ENCODE data around the gene TUT4.

The TUT4 gene

DNA sequence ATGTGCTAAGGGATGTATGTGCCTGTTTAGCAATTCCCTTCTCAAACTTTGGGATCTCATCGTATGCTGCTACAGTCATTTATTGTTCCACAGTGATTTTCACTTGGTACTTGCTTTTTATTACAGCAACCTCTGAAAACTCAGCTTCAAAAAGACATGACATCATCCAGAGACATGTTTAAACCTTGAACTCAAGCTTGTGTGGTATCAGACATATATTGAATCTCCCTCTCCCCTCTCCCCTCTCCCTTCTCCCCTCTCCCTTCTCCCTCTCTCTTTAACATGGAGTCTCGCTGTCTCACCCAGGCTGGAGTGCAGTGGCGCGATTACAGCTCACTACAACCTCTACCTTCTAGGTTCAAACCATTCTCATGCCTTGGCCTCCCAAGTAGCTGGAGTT is 19.5 kb upstream of the TUT4 start:
- no peak for DNase-seq

DNA sequence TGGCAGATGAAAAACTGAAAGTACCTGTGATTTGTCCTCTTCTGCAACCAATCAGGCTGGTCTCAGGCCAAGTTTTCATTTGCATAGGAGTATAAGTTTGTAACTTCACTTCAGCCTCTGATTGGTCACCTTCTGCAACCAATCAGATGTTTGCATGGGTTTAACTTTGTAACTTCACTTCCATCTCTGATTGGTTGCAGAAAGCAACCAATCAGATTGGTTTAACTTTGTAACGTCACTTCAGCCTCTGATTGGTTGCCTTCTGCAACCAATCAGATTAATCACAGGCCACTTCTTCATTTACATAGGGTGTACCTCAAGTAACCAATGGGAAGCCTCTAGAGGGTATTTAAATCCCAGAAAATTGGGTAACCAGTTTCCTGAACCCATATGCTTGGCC is 18.9 kb upstream of the TUT4 start:
- no peak for DNase-seq

DNA sequence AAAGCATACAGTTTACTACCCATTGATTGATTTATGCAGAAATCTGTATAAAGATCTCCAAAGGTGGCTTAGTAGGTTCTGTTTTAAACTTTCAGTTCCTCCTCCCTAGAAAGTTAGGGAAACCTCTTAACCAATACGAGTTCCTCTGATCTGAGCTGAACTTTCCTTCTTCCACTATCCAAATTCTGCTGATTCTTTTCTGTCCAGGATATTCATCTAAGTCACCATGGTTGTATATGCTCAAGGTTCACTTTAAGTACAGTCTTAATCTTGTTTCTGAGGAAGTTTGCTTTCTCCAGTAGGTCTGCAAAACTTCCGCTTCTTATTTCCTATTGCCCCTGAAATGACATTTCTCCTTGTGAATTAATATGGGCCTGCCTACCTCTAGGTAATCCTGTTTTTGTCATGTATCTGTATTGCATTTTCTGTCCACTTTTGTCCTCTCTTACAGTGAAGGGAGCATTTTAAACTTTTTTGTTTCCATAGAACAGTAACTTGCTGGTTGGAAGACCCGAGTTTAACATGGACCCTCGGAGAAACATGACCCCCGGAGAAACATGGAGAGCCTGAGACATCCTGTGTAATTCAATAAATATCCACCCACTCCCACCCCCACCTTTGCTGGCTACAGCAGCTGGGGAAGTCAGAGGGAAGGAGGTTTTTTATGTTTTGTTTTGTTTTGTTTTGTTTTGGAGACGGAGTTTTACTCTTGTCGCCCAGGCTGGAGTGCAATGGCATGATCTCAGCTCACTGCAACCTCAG is 16.7 kb upstream of the TUT4 start:
- DNase-seq = no peak

DNA sequence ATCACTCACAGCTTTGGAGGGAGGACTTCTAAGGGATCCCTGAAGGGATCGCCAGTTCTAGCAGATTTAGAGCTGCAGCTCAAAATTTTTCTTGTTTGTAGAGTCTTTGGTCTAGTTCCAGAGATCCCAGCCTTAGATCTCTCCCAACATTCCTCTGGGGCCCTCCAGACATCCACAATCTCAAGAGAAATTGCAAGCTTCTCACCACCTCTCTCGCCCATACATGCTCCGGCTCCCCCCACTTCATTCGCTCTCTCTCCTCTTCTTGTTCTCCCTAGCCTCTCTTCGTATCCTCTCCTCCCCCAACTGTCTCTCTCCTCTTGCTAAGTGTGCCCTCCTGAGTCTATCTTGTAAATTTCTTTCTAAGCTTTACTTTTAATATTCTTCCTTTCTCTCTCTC is 15.1 kb upstream of the TUT4 start:
- DNase-seq = no peak

DNA sequence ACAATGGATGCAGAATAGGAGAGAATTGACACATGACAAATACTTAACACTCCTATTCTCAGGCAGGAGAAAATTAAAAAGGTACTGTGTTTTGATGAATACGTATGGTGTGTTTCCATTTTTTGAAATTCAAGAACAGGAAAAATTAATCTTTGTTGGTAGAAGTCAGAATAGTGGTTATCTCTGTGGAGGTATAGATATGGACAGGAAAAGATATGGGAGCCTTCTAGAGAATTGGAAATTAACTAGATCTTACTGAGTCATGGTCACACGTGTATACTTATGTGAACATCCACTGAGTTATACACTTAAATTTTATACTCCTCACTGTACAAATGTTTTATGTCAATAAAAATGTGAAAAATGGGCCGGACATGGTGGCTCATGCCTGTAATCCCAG is 9.9 kb upstream of the TUT4 start:
- no peak for DNase-seq

DNA sequence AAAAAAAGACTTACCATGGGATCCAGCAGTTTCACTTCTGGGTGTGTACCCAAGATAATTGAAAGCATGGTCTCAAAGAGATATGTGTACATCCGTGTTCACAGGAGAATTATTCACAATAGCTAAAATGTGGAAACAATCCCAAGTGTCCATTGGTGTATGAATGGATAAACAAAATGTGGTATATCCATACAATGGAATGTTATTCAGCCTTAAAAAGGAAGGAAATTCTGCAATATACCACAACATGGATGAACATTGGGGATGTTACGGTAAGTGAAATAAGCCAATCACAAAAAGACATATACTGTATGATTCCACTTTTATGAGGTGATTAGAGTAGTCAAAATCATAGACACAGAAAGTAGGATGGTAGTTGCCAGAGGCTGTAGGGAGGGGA is 7.0 kb upstream of the TUT4 start:
- no peak for DNase-seq

DNA sequence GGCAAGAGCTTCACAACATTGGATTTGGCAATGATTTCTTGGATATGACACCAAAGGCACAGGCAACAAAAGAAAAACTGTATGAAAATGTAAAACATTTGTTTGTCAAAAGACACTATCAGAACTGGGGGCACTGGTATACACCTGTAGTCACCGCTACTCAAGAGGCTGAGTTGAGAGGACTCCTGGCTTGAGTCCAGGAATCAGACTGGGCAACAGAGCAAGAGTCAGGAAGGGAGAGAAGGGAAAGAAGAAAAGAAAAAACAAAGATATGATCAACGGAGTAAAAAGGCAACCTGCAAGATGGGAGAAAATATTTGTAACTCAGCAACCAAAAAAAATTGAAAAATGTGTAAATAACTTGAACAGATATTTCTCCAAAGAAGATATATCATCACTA is 6.0 kb upstream of the TUT4 start:
- DNase-seq = no peak

DNA sequence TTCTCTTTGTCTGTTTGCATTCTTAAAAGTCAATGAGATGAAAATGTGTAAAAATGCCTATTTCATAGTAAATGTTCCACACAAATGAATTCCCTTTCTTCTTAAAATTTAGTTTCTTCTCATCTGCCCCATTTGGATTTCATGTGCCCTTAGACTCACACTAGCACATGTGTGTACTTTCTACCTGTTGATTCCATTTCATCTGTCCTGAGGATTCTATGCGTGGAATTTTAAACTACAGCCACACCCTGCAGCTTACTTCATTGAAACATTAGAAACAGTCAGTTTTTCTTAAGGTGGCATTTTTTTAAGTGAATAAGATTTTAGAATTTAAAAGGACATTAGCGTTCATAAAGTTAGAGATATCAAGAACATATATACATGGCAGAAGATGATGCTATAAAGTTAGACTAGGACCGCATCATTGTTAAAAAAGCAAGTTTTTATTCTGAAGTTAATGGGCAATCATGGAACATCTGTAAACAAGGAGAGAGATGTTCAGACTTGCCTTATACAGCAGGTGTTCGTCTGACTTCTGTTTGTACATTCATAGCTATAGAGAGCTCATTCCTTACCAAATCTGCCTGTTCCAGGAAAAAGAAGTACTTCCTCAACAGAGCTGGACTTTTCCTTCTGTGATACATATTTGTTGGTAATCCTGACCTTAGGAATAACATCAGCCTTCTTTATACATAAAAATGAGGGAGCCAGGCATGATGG is 3.9 kb upstream of the TUT4 start:
- DNase-seq = no peak

DNA sequence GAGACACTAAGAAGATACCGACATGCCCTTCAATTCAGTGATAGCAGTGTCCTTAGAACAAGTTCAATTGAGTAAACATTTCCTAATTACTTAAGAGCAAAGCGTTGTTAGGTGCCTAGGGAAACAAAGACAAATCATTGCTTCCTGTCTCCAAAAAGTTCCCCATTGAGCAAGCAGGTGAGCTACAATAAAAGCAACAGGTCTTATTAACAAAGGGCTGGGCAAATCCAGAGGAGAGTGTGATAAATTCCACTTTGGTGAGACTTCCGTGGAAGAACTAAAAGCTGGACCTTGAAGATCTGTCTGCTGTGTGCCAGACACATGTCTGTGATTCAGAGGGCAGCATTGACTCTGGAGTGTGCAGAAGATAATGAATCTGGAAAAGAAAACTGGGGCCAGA is 1.9 kb upstream of the TUT4 start:
- DNase-seq = no peak

DNA sequence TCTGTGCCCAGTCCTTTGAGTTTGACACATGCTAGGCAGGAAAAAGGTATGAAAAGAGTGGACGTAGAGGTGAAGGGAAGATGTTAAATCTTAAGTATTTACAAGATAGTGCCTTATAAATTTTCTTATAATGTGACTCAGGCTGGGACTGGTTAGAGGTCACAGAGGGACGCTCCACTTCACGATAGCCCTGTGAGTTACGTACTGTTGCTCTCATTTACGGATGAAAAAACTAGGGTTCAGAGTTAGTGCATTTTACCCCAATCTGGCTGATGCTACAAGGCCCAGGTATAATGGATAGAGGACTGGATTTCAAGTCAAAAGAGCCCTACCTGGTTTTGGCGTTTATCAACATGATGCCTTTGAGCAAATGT is 1.4 kb upstream of the TUT4 start:
- no peak for DNase-seq

DNA sequence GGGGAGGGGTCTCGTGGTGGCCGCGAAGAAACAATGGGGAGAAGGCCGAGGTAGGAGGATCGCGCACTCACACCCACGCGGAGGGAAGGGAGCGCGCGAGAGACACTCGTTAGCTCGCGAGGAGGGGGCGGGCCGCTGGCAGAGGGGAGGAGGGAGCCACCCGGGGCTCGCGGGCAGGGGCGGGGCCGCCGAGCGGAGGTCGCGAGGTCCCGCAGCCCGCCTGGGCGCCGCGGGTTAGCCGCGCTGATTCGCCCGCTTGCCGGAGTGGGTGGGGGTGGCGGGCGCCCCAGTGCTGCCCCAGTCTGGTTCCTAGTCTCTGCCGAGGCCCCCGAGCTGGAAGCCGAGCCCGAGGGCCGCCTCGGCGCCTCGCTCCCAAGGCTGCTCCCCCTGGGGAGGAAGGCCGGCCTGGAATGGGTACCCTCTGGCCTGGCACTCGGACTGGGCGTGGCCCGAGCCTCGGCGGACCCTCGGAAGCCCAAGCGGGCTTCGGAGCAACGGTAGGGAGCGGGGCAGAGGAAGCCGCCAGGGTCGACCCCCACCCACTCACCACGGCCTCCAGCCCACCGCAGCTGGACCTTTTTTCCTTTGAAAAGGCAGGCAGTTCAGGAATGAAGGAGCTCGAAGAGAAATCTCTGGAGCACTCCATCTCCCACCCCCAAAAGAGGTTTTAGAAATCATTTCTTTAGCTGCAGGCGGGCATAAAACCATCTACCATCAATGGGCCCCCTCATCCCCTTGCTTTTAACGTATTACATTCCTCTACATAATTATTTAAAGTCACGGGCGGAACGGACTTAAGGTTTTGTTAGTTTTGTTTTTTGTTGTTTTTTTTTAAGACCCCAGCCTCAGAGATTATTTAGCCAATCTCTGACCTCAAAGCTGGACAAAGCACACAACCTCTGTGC is 722 bp upstream of the TUT4 start:
- DNase-seq = peak; percentile 86

DNA sequence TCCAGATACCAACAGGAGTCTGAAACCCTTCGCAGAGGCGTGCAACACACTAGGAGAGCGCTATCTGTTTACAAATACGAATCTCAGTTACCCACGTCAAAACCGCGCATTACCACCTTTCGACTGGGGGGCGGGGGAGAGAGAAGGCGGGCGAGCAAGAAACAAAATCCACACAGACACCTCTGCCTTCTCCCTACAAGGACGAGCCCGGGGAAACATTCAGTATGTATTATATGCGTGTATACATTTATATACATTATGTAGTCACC is 722 bp downstream of the TUT4 start:
- peak; percentile 54 for DNase-seq

DNA sequence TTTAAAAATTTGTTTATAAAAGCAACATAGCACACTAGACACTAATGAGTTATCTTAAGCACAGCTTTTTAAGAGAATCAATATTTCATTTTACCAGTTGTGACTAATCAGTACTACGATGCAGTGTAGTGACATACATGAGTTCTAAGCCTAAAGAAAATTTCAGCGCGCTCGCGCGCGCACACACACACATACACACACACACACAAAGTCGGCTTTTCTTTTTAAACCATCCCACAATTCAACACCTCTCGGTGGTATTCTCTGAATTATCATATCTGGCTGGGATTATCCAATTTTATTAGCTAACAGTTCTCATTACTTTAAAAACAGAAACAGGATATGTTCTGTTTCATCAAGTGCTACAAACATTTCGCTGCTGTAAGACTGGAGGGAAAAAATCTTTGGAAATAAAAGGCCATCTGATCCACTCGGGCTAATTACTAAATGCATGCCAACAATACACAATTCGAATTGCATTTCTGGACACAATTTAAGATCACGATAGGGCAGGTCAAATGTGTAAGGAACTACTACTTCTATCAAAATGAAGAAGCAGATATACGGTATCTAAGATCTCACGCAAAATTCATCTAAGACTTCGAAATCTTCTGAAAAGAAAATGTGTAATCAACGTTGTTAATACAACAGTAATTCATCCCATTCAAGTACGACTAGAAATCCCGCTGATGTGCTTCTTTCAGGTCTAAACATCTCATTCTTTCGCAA is 1.2 kb downstream of the TUT4 start:
- DNase-seq = peak; percentile 35

DNA sequence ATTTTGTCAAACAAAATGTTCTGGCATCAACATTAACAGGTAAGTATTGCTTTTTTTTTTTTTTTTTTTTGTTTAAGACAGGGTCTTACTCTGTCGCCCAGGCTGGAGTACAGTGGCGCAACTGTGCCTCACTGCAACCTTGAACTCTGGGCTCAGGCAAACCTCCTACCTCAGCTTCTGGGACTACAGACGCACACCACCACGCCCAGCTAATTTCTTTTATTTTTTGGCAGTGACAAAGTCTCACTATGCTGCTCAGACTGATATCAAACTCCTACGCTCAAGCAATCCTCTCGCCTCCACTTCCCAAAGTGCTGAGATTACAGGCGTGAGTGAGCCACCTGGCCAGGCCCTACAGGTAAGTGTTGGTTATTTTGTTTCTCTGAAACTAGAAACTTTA is 2.4 kb downstream of the TUT4 start:
- DNase-seq = no peak

DNA sequence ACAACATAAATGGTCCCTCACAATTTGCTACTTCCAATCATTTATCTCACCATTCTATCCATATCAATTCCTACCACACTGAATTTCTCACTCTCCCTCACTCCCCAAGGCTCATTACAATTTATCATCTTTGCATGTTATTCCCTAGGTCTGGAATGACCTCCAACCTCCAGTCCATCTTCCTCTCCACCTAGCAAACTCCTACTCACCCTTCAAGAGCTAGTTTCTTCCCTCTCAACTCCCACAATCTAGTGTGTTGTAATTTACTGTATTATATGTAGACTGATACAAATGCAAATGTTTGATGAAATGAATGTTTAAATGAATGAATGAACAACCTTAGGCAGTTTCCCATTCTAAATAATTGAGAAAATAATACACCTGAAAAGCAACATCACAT is 3.6 kb downstream of the TUT4 start:
- no peak for DNase-seq

DNA sequence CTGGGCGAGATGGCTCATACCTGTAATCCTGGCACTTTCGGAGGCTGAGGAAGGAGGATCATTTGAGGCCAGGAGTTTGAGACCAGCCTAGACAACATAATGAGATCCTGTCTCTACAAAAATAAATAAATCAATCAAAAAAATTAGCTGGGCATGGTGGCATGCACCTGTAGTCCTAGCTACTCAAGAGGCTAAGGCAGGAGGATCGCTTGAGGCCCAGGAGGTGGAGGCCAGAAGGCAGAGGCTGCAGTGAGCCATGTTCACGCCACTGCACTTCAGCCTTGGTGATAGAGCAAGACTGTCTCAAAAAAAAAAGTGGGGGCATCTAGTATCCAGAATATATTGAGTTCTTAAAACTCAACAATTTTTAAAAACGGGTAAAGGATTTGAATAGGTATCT is 6.0 kb downstream of the TUT4 start:
- DNase-seq = no peak

DNA sequence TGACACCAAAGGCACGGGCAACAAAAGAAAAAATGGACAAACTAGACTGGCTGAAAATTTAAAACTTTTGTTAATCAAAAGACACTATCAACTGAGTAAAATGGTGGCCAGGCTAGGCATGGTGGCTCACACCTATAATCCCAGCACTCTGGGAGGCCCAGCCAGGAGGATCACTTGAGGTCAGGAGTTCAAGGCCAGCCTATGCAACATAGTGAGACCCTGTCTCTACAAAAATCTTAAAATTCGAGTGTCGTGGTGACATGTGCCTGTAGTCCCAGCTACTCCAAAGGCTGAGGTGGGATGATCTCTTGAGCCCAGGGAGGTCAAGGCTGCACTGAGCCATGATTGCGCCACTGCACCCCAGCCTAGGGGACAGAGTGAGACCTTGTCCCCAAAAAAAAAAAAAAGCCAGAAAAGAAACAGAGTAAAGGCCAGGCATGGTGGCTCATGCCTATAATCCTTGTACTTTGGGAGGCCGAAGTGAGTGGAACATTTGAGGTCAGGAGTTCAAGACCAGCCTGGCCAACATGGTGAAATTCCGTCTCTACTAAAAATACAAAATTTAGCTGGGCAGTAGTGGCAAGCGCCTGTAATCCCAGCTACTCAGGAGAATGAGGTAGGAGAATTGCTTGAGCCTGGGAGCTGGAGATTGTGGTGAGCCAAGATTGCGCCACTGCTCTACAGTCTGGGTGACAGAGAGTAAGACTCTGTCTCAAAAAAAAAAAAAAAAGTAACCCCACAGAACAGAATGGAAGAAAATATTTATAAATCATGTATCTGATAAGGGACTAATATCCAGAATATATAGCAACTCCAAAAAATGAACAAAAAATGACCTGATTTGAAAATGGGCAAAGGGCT is 8.0 kb downstream of the TUT4 start:
- DNase-seq = no peak

DNA sequence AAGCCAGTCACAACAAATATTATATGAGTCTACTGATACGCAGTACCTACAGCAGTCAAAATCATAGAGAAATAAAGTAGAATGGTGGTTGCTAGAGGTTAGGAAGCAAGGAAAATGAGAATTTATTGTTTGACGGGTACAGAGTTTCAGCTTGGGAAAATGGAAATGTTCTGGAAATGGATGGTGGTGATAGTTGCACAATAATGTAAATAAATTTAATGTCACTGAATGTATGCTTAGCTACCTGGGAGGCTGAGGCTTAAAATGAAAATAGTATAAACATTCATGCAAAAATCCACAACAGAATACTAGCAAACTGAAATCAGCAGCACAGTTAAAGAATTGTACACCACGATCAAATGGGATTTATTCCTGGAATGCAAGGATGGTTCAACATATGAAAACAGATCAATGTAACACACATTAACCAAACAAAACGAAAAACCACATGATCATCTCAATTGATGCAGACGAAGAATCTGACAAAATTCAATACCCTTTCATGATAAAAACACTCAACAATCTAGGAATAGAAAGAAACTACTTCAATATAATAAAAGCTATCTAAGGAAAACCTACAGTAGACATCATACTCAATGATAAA is 10.7 kb downstream of the TUT4 start:
- no peak for DNase-seq

DNA sequence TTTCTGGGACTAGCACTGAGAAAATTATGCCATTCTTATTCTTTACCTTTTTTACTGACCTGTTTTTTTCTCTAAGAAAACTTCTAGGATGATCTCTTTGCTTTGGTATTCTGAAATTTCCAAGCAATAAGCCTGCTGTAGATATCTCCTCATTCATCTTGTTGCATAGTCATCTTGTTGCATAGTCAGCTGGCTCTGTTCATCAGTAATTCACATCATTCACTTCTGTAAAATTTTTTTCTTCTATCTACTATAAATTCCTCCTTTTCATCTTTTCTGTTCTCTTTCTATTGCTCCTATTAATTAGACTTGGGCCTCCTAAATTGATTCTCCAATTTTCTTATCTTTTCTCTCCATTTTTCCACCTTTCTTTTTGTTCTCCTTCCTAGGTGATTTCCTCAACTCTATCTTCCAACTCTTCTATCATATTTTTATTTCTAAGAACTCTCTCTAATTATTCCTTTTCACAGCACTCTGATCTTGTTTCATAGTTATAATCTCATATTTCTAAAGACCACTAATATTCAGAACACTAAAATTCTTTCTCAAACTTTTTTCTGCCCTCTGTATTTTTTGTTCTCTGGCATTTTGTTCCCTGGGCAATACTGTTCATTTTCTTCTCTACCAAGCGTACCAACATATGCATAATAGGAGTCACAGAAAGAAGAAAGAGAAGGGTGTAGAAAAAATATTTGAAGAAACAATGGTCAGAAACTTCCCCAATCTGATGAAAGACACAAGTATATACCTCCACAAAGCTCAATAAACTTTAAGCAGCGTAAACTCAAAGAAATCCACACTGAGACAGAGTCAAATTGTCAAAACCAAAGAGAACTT is 17.7 kb downstream of the TUT4 start:
- no peak for DNase-seq

DNA sequence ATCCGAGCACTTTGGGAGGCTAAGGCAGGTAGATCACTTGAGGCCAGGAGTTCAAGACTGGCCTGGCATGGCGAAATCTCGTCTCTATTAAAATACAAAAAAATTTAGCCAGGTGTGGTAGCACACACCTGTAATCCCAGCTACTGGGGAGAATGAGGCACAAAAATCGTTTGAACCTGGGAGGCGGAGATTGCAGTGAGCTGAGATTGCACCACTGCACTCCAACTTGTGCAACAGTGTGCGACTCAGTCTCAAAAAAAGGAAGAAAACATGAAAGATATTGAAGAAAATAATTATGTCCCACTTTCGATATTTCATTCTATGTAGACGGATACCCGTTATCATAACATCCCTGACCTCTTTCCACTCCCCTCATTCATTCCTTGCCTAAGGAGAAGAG is 19.2 kb downstream of the TUT4 start:
- no peak for DNase-seq

DNA sequence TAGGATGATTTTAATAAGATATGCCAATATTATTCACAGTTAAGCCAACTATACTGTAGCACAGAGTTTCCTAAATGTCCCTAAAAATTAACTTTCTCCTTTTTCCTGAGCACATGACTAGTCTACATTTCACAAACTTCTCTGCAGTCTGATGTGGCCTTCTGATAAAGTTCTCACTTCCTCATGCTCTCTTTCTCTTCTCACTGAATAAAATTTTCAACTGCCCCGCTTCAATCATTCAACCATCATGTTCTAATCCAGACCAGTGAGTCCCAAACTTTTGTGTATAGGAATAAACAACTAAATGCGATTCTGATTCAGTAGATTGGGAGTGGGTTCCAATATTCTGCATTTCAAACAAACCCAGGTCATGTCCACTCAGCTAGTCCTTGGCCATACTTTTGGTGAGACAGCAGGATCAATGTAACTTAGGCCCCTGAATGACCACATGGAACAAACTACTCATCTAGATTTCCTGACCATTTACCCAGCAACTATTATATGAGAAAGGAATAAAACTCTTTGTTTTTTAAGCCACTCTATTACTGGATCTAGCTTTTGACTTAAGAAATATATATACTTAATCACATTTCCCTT is 20.1 kb downstream of the TUT4 start:
- no peak for DNase-seq
